K562 (cell line): ENCODE data around the gene RARG. TPM values are rescaled to one million over a fixed set of nuclear protein-coding genes. Genes with fewer than 3 reads are reported as not detected.

Experiments used
- ATAC-seq: fragments of 200-7000 bp; cut with Tn5 transposase; 3 replicates; pipeline ENCODE4 v1.9.1; 2020; ENCODE audit warnings: moderate library complexity
- BruUV-seq: library from RNA; stranded (reverse); fragments of 400-500 nt; replicated peaks from 2 replicates; lab custom pipeline; 2021; lab: Mats Ljungman, UMichigan
- CTCF ChIA-PET: fragments of 300-600 bp; formaldehyde crosslinking; extraction: SDS; loops from one replicate; lab custom pipeline; 2021; ENCODE audit warnings: low intra/inter-chr PET ratio; lab: Yijun Ruan, JAX
- POLR2A ChIA-PET: fragments of 300-600, 350-650 bp; sonication (Branson Sonifier 250); formaldehyde crosslinking; extraction: SDS; loops from one replicate; lab custom pipeline; 2021; ENCODE audit warnings: antibody characterized with exemption, inconsistent platforms; lab: Yijun Ruan, JAX
- DNase-seq, 4 experiments: peaks; one replicate each; pipeline versions ENCODE4 v3.0.0 to v3.0.0-alpha.2; 2011 to 2018; ENCODE audit warnings: low spot score in 3 of 4, mixed read lengths in 3 of 4; ENCODE audit errors: extremely low read depth in 1 of 4
- FAIRE-seq: peaks from 2 replicates; lab custom pipeline; 2011; peaks lifted over from hg19 to GRCh38; lab: Jason Lieb, UNC
- H2AFZ ChIP-seq: 2 replicates; pipeline ENCODE4 v1.6.0; 2011; ENCODE audit warnings: low read depth, low read length, control low read depth, inconsistent platforms
- H3K27ac ChIP-seq: fragments of 200-600 bp; 3 replicates; pipeline ENCODE4 v1.8.0; 2011; ENCODE audit warnings: low read depth, mild to moderate bottlenecking, control low read depth, inconsistent platforms, low read length, moderate library complexity, mixed read lengths; ENCODE audit errors: extremely low read depth
- H3K27me3 ChIP-seq, 2 experiments: fragments of 300-600 bp in 1 of 2; 2 replicates in 1 of 2; 3 replicates in 1 of 2; pipeline versions ENCODE4 v1.6.0 to v1.8.0; 2011; ENCODE audit warnings: inconsistent platforms in 2 of 2, low read length in 2 of 2, mild to moderate bottlenecking in 1 of 2, mixed read lengths in 1 of 2, moderate library complexity in 1 of 2; ENCODE audit not compliant: control insufficient read depth in 2 of 2, insufficient read depth in 2 of 2
- H3K36me3 ChIP-seq: fragments of 300-600 bp; 3 replicates; pipeline ENCODE4 v1.8.0; 2011; ENCODE audit warnings: mild to moderate bottlenecking, low read length, inconsistent platforms; ENCODE audit not compliant: control insufficient read depth, insufficient read depth
- H3K4me1 ChIP-seq, 2 experiments: fragments of 200-600 bp in 1 of 2; replicated peaks in 1 of 2; 2 replicates in 1 of 2; 3 replicates in 1 of 2; pipeline versions ENCODE4 v1.5.1 to v1.8.0; 2011; ENCODE audit warnings: inconsistent platforms in 2 of 2, low read length in 2 of 2, mild to moderate bottlenecking in 1 of 2, mixed read lengths in 1 of 2, moderate library complexity in 1 of 2; ENCODE audit not compliant: control insufficient read depth in 2 of 2, insufficient read depth in 2 of 2
- H3K4me2 ChIP-seq: 2 replicates; pipeline ENCODE4 v1.6.1; 2011; ENCODE audit warnings: low read length, control low read depth, inconsistent platforms, mixed read lengths; ENCODE audit not compliant: insufficient read depth
- H3K4me3 ChIP-seq: fragments of 200-600 bp; sonication (generic), shearing (Covaris generic); 2 replicates; pipeline ENCODE4 v1.5.1; 2016; ENCODE audit warnings: control low read depth, inconsistent platforms
- H3K79me2 ChIP-seq: fragments of 200-600 bp; 3 replicates; pipeline ENCODE4 v1.8.0; 2011; ENCODE audit warnings: low read length, inconsistent platforms; ENCODE audit not compliant: control insufficient read depth, insufficient read depth
- H3K9ac ChIP-seq, 2 experiments: 2 replicates each; pipeline versions ENCODE4 v1.6.0 to v1.6.1; 2011; ENCODE audit warnings: low read depth in 2 of 2, low read length in 2 of 2, control low read depth in 1 of 2, inconsistent platforms in 1 of 2, mild to moderate bottlenecking in 1 of 2, mixed read lengths in 1 of 2; ENCODE audit not compliant: insufficient read depth in 1 of 2
- H3K9me1 ChIP-seq: one replicate; pipeline ENCODE4 v1.6.0; 2011; ENCODE audit warnings: inconsistent platforms, mild to moderate bottlenecking, low read length, moderate library complexity; ENCODE audit not compliant: control insufficient read depth, insufficient read depth
- H3K9me3 ChIP-seq: replicated peaks from 2 replicates; pipeline ENCODE4 v1.5.1; 2011; ENCODE audit warnings: low read depth, low read length, inconsistent platforms; ENCODE audit not compliant: control insufficient read depth, insufficient read depth
- H4K20me1 ChIP-seq: replicated peaks from 2 replicates; pipeline ENCODE4 v1.6.1; 2011; ENCODE audit warnings: low read length, inconsistent platforms, mixed read lengths; ENCODE audit not compliant: control insufficient read depth, insufficient read depth
- ARHGAP35 ChIP-seq: fragments of 450-650 bp; IDR thresholded peaks from 2 replicates; pipeline ENCODE4 v1.6.1; 2018; ENCODE audit not compliant: partially characterized antibody
- E2F5 ChIP-seq: sonication (generic); formaldehyde crosslinking; IDR thresholded peaks from 2 replicates; pipeline ENCODE4 v1.8.0; 2022; ENCODE audit warnings: mild to moderate bottlenecking, missing genetic modification reagents
- EGR1 ChIP-seq: fragments of 450-650 bp; conservative IDR thresholded peaks from 2 replicates; pipeline ENCODE4 v1.6.1; 2017; ENCODE audit warnings: mild to moderate bottlenecking
- HMG20B ChIP-seq: fragments of 250-450 bp; sonication (Bioruptor Pico); IDR thresholded peaks from 2 replicates; pipeline ENCODE4 v1.5.0; 2021; ENCODE audit warnings: mild to moderate bottlenecking
- MYC ChIP-seq, 2 experiments: fragments of 250-450 bp in 1 of 2; sonication (Bioruptor Pico) in 1 of 2; IDR thresholded peaks; 2 replicates each; pipeline versions ENCODE4 v1.5.1 to v1.6.1; 2012 to 2021; ENCODE audit warnings: low read depth in 2 of 2, borderline replicate concordance in 1 of 2, improper control_type of control experiment in 1 of 2, low read length in 1 of 2, mild to moderate bottlenecking in 1 of 2, moderate library complexity in 1 of 2
- NFE2 ChIP-seq: IDR thresholded peaks from 2 replicates; pipeline ENCODE4 v1.6.1; 2014; ENCODE audit warnings: antibody characterized with exemption, low read depth
- NFIC ChIP-seq: fragments of 450-650 bp; IDR thresholded peaks from 2 replicates; pipeline ENCODE4 v1.6.1; 2017; ENCODE audit warnings: mild to moderate bottlenecking, inconsistent platforms
- PRDM10 ChIP-seq: fragments of 450-650 bp; IDR thresholded peaks from 2 replicates; pipeline ENCODE4 v1.6.1; 2018; ENCODE audit not compliant: partially characterized antibody
- RHOXF2B ChIP-seq: fragments of 250-450 bp; sonication (Bioruptor Pico); conservative IDR thresholded peaks from 2 replicates; pipeline ENCODE4 v1.5.1; 2021
- TEAD2 ChIP-seq: fragments of 450-650 bp; IDR thresholded peaks from 2 replicates; pipeline ENCODE4 v1.6.1; 2016; ENCODE audit warnings: missing genetic modification characterization, control low read depth, missing compliant biosample characterization
- TRIM24 ChIP-seq, 2 experiments: fragments of 450-650 bp; IDR thresholded peaks; 2 replicates each; pipeline ENCODE4 v1.6.1; 2016
- U2AF2 ChIP-seq: fragments of 200-400 bp; formaldehyde crosslinking; optimal IDR thresholded peaks from 2 replicates; pipeline ENCODE3; 2017; ENCODE audit warnings: low read depth, mild to moderate bottlenecking, low read length
- ZBED1 ChIP-seq: IDR thresholded peaks from 2 replicates; pipeline ENCODE4 v1.6.1; 2014
- ZNF165 ChIP-seq: fragments of 250-450 bp; sonication (Bioruptor Pico); IDR thresholded peaks from 2 replicates; pipeline ENCODE4 v1.4.0; 2020; ENCODE audit warnings: borderline replicate concordance
- ZNF217 ChIP-seq: sonication (generic); formaldehyde crosslinking; IDR thresholded peaks from 2 replicates; pipeline ENCODE4 v1.8.0; 2022; ENCODE audit warnings: mild to moderate bottlenecking, missing genetic modification reagents
- ZNF316 ChIP-seq: fragments of 450-650 bp; IDR thresholded peaks from 2 replicates; pipeline ENCODE4 v1.6.1; 2016
- ZNF384 ChIP-seq: IDR thresholded peaks from 2 replicates; pipeline ENCODE4 v1.6.1; 2012; ENCODE audit warnings: low read depth, low read length, improper control_type of control experiment
- ZNF444 ChIP-seq: fragments of 250-450 bp; sonication (Bioruptor Pico); IDR thresholded peaks from 2 replicates; pipeline ENCODE4 v1.4.0; 2020; ENCODE audit warnings: mild to moderate bottlenecking, moderate library complexity
- WGBS: fragments of 100-300 bp; shearing (Covaris generic); methylation state at CpG from one replicate; pipeline ENCODE4 v1.1.6; 2016; ENCODE audit warnings: low coverage, mixed read lengths; ENCODE audit not compliant: insufficient coverage; ENCODE audit errors: missing lambda C conversion rate; 5-methylcytosine and 5-hydroxymethylcytosine counted together
- in situ Hi-C: fragments of 300-500 bp; cut with MboI; formaldehyde crosslinking; loops from 4 replicates; pipeline ENCODE4 v1.15.0; 2018; ENCODE audit warnings: inconsistent platforms, mixed read lengths
- intact Hi-C: fragments of 100-400 bp; cut with micrococcal nuclease; formaldehyde crosslinking; loops from 2 replicates; pipeline ENCODE4 v1.14.2; 2022
- polyA plus RNA-seq, 8 experiments: library from polyadenylated mRNA; depleted of rRNA in 4 of 8; stranded (reverse) in 5 of 8; unstranded in 3 of 8; fragments of >200 nt; fragmentation: Nextera tagmentation in 2 of 8; fragmentation: Illumina TruSeq in 1 of 8; extraction: Ambion mirVana in 2 of 8; extraction: Trizol in 1 of 8; gene quantifications; 2 replicates each; pipeline versions ENCODE4 v1.2.1 to v1.2.3, GENCODE V29; 2011 to 2014; ENCODE audit warnings: inconsistent platforms in 1 of 8, missing spikeins in 1 of 8
- total RNA-seq, 7 experiments: library from RNA; depleted of rRNA in 6 of 7; stranded (reverse); fragments of >200 nt in 6 of 7; fragmentation: Illumina TruSeq in 2 of 7; extraction: Trizol in 2 of 7; gene quantifications; 2 replicates each; pipeline versions ENCODE4 v1.2.1 to v1.2.3, GENCODE V29; 2011 to 2021; ENCODE audit warnings: low replicate concordance in 1 of 7
- TF ChIP-seq, protein P1 (sequence below): fragments of 250-450 bp; sonication (Bioruptor Pico); IDR thresholded peaks from 2 replicates; pipeline ENCODE4 v1.5.0; 2020; ENCODE audit warnings: mild to moderate bottlenecking, borderline replicate concordance

Gene RARG
- total and polyA plus RNA-seq, 9 of the 15 experiments (the other 6 are each of a cell fraction or from before 2014, with no cell fraction given), result 0.18 to 7.6 (median 3.8) TPM

GRCh38 chr12:53259891-53260290 is 27.9 kb upstream of the RARG start:
- no peaks in the 10 kb centered on the region for H3K27me3 ChIP-seq
- H3K4me3 ChIP-seq, result no peak overlapping the region
- DNase-seq (peak in 1 of 4 experiments; percentile 50), ATAC-seq (peak; percentile 66), FAIRE-seq (peak; percentile 69)
- H3K36me3 ChIP-seq, result peaks cover 2% of the 10 kb centered on the region; the same call in 1 of the 3 replicates
- no peaks in the 10 kb centered on the region for H4K20me1 ChIP-seq
- ChIA-PET CTCF (no interaction called here), POLR2A (interaction anchor here (0.6 kb wide), 1 partner anchor 32 kb away, joined by 7 read pairs; no protein-coding TSS in a partner anchor)
- H3K79me2 ChIP-seq, result peaks cover 1% of the 10 kb centered on the region; the same call in 1 of the 3 replicates
- no peaks in the 10 kb centered on the region for H3K9me3 ChIP-seq
- H2AFZ ChIP-seq, result peak overlapping the region; percentile 53; the same call in 1 of the 2 replicates
- H3K27ac ChIP-seq, result peak overlapping the region; percentile 8; the same call in 1 of the 3 replicates
- intact Hi-C loops (no loop called here), in situ Hi-C loops (no loop called here)
- H3K4me2 ChIP-seq, result no peak overlapping the region
- 42% methylated on average over 6 of the region's 6 CpGs for WGBS
- no TSS peak for BruUV-seq
- H3K4me1 ChIP-seq, result peaks cover 13 to 17% of the 10 kb centered on the region in 2 experiments; a peak in 4 of 5 replicates
- H3K9me1 ChIP-seq, result no peaks in the 10 kb centered on the region
- no peak overlapping the region; a peak in 1 of 4 replicates for H3K9ac ChIP-seq
- TF ChIP-seq ZNF444 (no peak), ZNF384 (peak; percentile 40; the same call in 1 of the 2 replicates), U2AF2 (no peak), TEAD2 (tag) (no peak), MYC (IDR thresholded peaks at IDR 0.05; ENCODE audit: low read depth, low read length) (no peak), MYC (CRISPR knock-in tag; IDR thresholded peaks at IDR 0.05; ENCODE audit: borderline replicate concordance, low read depth) (no peak), NFE2 (peak; percentile 65), ZBED1 (no peak), ZNF165 (CRISPR knock-in tag) (no peak), ZNF316 (peak; percentile 41; the same call in 1 of the 2 replicates), HMG20B (CRISPR knock-in tag) (no peak), TRIM24 (IDR thresholded peaks at IDR 0.05) (no peak), NFIC (no peak), EGR1 (peak; percentile 35), E2F5 (no peak), RHOXF2B (no peak), ZNF217 (CRISPR knock-in tag) (no peak), PRDM10 (no peak), ARHGAP35 (no peak)
- TF ChIP-seq, protein P1, sequence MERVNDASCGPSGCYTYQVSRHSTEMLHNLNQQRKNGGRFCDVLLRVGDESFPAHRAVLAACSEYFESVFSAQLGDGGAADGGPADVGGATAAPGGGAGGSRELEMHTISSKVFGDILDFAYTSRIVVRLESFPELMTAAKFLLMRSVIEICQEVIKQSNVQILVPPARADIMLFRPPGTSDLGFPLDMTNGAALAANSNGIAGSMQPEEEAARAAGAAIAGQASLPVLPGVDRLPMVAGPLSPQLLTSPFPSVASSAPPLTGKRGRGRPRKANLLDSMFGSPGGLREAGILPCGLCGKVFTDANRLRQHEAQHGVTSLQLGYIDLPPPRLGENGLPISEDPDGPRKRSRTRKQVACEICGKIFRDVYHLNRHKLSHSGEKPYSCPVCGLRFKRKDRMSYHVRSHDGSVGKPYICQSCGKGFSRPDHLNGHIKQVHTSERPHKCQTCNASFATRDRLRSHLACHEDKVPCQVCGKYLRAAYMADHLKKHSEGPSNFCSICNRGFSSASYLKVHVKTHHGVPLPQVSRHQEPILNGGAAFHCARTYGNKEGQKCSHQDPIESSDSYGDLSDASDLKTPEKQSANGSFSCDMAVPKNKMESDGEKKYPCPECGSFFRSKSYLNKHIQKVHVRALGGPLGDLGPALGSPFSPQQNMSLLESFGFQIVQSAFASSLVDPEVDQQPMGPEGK (CRISPR knock-in tag), result no peak
